SKM-1 (cell line): ENCODE results near the gene SRGAP1.
"Not testable (repeated sequence)": the region's sequence is repeated elsewhere in the genome, so short reads cannot be mapped to it uniquely, and the experiment has no call there.

Experiments
- DNase-seq: peaks from one replicate; lab custom pipeline; 2025; ENCODE audit not compliant: unreplicated experiment; lab: John Stamatoyannopoulos, UW

Gene SRGAP1

DNA sequence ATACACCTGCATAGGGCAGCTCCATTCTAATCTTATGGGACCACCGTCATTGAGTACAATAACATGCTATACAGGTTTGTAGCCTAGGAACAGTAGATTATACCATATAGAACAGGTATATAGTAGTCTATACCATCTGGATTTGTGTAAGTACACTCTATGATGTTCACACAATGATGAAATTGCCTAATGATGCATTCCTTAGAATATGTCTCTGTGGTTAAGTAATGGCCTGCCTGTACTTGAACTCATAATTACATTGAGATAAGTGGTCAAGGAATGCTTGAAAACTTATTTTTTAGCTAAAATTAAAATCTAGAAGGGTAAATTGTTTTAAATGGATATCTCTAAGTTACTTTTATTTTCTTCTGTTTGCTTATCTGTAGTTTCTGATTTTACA, 152.7 kb downstream of the SRGAP1 start:
- no peak for DNase-seq

GRCh38 chr12:63998584-63998983, 154.1 kb downstream of the SRGAP1 start:
- DNase-seq = no peak

- no peak for DNase-seq
These were observed 155.4 kb downstream of the SRGAP1 start for GRCh38 chr12:63999853-64000252.

DNA sequence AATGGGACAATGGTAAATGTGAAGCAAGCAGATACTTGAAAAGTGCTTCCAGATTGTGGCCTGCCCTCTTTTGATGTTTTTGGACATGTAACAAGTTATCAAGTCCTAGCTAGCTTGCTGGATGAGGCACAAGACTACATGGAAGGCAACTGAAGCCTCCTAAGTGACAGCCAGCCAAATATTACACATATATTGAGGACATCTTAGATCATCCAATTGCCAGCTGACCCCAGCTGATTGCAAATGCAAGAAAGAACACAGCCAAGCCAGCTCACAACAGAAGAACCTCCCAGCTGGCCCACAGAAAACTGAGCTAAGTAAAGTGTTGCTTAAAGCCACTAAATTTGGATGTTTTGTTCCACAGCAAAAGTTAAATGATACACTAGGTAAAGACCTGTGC, 156.9 kb downstream of the SRGAP1 start:
- DNase-seq = no peak

DNA sequence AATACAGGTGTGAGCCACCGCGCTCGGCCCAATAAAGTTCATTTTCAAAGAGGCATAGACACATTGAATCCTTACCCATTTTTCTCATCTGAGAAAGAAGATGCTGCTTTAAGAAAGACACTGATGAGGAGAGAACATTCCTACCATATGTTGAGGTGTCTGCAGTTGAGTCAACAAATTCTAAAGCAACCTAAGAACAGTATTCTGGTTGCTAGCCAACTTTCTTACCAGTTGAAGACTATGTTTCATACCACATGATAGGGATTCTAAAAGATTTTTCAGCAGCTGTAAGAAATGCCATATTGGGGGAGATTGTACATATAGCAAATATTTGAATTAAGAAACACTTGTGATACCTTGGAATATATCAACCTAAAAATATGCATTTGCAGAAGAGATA, 160.1 kb downstream of the SRGAP1 start:
- no peak for DNase-seq

GRCh38 chr12:64006211-64006825, 161.8 kb downstream of the SRGAP1 start:
- DNase-seq = no peak

DNA sequence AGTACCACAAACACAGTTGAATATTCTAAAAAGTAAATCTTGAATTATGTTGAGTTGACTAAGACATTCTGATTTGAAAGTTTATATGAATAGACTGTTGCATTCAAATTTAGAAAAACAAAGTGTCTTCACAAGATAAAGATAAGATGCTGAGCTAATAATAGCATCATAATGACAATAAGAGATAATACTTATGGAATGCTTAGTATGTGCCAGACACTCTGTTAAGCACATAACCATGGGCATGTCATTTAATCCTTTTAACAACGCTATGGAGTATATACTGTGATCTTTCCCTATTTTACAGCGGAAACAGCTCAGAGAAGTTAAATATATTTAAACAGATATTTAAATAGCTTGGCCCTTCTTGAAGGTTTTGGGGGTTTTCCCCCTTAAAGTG, 163.4 kb downstream of the SRGAP1 start:
- DNase-seq = no peak

GRCh38 chr12:64008596-64008995, 164.1 kb downstream of the SRGAP1 start:
- DNase-seq = no peak

DNA sequence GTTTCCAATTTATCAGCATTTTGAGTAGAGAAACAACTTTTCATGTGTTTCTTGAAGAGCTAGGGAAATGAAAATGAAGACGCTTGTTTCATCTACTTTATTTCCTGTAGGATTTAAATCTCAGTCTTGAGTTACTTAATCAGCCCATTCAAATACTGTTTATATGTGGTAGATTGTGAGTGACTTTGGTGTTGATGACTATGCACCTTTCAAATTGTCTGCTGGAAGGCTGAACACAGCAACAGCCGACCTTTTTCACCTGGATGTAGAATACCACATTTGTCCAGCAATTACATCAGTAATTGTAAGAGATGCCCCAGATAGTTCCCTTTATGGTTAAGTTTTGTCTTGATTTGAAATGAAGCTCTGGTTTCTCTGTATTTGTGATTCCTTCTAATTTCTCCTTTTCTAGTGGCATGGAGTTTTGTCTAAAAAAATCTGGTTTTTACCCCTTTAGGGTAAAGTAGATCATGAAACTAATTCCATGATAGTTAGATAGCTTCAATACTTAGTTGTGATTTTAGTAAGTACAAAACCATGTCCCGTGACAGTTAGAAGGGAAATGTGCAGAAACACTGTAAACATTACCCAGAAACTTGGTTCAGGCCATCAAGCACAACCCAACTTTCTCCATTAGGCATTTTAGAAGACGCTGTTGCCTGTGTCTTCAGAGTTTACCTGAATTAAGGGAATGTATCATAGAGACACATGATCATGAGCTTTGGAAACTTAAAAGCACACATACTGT, 165.0 kb downstream of the SRGAP1 start:
- DNase-seq = no peak

GRCh38 chr12:64010069-64010686, 165.7 kb downstream of the SRGAP1 start:
- no peak for DNase-seq

DNA sequence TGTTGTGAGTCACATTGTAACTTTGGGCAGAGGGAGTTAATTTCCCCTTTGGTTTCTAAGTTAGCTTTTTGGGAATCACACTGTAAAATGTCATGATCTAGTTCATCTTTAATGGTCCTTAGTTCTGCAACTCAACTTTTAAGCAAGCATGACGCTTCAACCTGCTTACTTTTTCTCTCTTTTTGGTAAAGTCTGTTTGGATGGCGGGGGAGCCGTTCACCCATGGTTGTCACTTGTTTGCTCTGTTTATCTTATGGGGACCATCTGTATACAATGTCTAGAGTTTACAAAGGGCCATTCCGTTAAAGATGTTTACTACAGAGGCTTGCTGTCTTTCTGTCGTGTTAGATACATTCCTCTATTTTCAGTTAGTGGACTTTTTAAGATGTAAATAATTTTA, 172.0 kb downstream of the SRGAP1 start:
- no peak for DNase-seq

GRCh38 chr12:64018116-64018515, 173.6 kb downstream of the SRGAP1 start:
- DNase-seq = not testable (repeated sequence)

DNA sequence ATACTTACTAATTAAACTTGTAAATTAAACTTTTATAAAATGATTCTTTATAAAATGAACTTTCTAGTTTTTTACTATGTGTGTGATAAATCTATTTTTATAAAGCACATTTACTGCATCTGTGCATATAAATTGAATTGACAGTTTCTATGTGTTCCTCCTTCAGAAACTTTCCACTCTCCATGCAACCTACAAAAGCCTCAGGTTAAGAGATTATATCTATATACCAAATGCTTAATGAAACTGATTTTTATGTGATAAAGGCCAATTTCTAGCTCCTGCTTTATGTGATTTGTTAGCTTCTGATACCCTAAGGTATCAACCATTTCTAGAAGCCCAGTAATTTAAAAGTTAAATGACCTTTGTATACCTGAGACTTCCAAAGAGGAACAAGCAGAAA, 174.0 kb downstream of the SRGAP1 start:
- DNase-seq = no peak

DNA sequence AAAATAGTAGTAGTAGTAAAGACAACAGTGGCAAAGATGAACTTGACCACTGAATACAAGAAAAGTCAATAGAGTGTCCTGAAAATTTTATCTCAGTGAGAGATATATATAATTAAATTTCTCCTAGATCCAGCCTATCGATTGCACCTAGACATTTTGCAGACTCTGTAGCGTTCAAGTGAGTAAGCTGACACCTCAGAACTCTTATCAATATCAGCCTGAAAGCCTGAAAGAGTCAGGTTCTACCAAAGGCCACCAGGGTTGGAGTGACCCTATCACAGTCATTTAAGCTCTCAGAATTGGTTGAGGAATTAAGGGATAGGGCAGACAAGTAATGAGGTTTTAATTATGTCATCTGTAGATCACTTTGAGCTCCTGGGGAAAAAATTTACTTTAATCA, 174.6 kb downstream of the SRGAP1 start:
- no peak for DNase-seq

DNA sequence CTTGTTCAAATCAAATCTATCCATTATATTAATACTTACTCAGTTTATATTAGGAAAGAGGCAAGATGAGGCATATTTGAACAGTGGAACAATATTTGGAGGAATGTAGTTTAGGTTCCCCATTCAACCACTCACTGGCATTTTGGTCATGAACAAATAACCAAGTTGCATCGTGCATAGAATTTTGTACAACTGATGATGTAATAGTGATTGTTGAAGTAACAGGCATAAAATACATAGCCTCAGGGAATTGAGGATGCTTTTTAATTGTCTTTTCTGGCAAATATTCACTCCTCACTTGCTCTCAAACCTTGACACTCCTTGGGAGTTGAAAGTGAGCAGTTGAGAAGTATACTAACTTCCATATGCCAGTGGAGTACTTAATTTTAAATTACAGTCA, 175.2 kb downstream of the SRGAP1 start:
- DNase-seq = no peak

DNA sequence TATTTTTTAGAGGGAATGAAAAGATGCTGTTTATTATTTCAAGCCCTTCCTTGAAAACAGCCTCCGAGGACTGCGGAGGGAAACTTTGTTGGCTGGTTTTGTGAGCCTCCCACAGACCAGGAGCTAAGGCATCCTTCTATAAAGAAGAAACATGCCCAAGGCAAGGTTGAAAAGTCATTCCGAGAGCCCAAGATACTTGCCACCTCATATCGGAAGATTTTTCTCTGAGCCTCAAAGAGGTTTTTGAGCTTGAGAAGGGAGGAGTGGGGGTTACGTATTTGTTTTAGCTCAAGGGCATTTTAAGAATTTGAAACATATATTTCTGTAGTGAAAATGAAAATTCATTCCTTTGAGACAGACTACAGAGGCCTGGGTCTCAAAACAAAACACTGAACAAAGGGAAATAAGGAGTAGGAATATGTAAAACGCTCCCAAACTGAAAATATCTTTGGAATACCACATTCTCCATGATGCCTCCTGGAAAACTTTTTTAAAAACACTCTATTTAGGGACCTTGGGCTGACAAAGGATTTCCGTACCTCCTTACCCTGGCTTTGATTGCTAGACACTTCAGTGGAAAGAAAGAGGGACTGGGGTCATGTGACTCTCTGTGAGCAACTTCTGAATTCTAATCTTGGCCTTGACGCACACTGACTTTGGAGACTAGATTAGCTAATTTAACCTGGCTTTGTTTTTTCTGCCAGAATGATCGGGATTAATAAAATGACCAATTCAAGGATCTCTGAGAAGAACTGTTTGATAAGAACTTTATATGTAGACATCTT, 180.9 kb downstream of the SRGAP1 start:
- DNase-seq = no peak

GRCh38 chr12:64027311-64027710, 182.8 kb downstream of the SRGAP1 start:
- no peak for DNase-seq

DNA sequence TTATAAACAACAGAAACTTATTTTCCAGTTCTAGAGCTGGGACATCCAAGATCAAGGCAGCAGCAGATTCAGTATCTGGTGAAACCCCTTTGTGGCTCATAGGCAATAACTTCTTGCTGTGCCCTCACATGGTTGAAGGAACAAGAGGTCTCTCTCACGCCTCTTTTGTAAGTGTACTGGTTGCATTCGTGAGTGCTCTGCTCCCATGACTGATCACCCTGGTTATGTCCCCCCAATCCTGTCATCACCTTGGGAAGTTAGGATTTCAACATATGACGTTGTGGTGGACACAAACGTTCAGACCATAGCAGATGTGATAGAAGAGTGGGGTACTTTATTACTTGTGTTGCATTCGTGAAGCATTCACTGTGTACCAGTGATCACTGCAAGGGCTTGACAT, 184.0 kb downstream of the SRGAP1 start:
- no peak for DNase-seq

DNA sequence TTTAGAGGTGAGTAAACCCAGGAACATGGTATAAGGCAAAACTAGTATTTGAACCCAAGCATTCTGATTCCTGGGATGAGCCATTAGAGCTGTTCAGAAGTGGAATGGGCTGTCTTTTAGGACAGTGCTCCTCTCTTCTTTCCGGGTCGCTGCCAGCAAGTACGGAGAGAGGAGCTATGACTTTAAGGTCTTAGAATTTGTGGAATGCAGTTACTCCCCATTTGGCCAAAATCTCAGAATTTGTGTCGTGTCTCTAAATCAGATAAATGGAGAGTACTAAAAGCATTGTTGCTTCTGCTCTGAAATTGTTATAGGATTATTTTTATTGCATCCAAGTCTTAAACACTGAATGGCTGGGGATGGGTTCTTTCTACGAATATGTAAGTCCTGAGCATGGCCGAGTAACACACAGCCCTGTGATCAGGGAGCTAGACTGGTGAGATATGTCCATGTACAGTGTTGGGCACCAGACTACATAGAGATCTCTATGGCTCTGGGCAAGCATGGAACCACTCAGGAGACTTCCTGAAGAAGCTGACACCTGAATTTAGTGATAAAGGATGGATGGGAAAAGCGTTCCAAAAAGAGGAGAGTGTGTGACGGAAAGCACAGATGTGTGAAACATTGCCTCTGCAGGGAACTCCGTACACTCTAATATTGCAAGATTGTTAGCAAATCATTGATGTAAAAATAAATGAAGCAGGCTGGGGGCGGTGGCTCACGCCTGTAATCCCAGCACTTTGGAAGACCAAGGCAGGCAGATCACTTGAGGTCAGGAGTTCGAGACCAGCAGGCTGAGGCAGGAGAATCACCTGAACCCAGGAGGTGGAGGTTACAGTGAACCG, 184.7 kb downstream of the SRGAP1 start:
- DNase-seq = no peak

- DNase-seq = no peak
These were observed 185.7 kb downstream of the SRGAP1 start for GRCh38 chr12:64030155-64030554.

DNA sequence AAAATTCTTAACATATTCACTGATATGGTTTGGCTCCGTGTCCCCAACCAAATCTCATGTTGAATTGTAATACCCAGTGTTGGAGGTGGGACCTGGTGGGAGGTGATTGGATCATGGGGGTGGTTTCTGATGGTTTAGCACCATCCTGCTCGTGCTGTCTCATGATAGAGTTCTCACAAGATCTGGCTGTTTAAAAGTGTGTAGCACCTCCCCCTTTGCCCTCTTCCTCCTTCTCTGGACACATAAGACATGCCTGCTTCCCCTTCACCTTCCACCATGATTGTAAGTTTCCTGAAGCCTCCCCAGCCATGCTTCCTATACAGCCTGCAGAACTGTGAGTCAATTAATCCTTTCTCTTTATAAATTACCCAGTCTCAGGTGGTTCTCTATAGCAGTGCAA, 189.6 kb downstream of the SRGAP1 start:
- not testable (repeated sequence) for DNase-seq
